Activated CD4-positive, alpha-beta T cell treated with anti-CD3 and anti-CD28 coated beads for 1 hour (primary cell): Measurements from ENCODE around the gene GRK1.

ENCODE experiments used
- DNase-seq: peaks from one replicate; pipeline ENCODE4 v3.0.0-alpha.2; 2020

Gene GRK1

GRCh38 chr13:113731192-113732175, 64.5 kb downstream of the GRK1 start:
- DNase-seq: no peak

- DNase-seq: no peak
Measured at GRCh38 chr13:113732176-113732960, 65.3 kb downstream of the GRK1 start.

GRCh38 chr13:113732961-113733950, 66.2 kb downstream of the GRK1 start:
- no peak for DNase-seq

GRCh38 chr13:113734099-113734825, 67.2 kb downstream of the GRK1 start:
- DNase-seq: no peak

GRCh38 chr13:113734826-113735125, 67.8 kb downstream of the GRK1 start:
- no peak for DNase-seq

GRCh38 chr13:113735194-113735593, 68.2 kb downstream of the GRK1 start:
- DNase-seq: no peak

GRCh38 chr13:113735750-113736149, 68.7 kb downstream of the GRK1 start:
- DNase-seq: no peak

GRCh38 chr13:113736258-113736731, 69.3 kb downstream of the GRK1 start:
- no peak for DNase-seq

GRCh38 chr13:113737803-113738202, 70.8 kb downstream of the GRK1 start:
- DNase-seq: no peak

- DNase-seq: no peak
Measured at GRCh38 chr13:113739527-113740285, 72.7 kb downstream of the GRK1 start.

GRCh38 chr13:113740286-113740556, 73.2 kb downstream of the GRK1 start:
- no peak for DNase-seq

GRCh38 chr13:113740661-113741060, 73.6 kb downstream of the GRK1 start:
- DNase-seq: no peak

- no peak for DNase-seq
Measured at GRCh38 chr13:113741191-113741668, 74.2 kb downstream of the GRK1 start.

- no peak for DNase-seq
Measured at GRCh38 chr13:113742000-113742441, 75.0 kb downstream of the GRK1 start.

GRCh38 chr13:113742445-113743120, 75.6 kb downstream of the GRK1 start:
- DNase-seq: no peak

GRCh38 chr13:113743366-113744195, 76.6 kb downstream of the GRK1 start:
- DNase-seq: no peak

- no peak for DNase-seq
Measured at GRCh38 chr13:113744197-113745000, 77.4 kb downstream of the GRK1 start.

GRCh38 chr13:113745059-113745458, 78.0 kb downstream of the GRK1 start:
- DNase-seq: no peak
